Measurements from ENCODE around the gene ARL5B.

GRCh38 chr10:18610517-18610916 lies 48.7 kb upstream of the ARL5B start:
- TF ChIP-seq POLR2A (IDR thresholded peaks at IDR 0.05), result no peak
- no peak for TF ChIP-seq CTCF (IDR thresholded peaks at IDR 0.05)
